ENCODE measurements around the gene EPOP. TPM values are rescaled to one million over a fixed set of nuclear protein-coding genes. Genes with fewer than 3 reads are reported as not detected.

The EPOP gene
- total and polyA plus RNA-seq, 2 of the 8 experiments (the other 6 are each of a cell fraction or from before 2014, with no cell fraction given), result 1.5 to 3.3 TPM

DNA sequence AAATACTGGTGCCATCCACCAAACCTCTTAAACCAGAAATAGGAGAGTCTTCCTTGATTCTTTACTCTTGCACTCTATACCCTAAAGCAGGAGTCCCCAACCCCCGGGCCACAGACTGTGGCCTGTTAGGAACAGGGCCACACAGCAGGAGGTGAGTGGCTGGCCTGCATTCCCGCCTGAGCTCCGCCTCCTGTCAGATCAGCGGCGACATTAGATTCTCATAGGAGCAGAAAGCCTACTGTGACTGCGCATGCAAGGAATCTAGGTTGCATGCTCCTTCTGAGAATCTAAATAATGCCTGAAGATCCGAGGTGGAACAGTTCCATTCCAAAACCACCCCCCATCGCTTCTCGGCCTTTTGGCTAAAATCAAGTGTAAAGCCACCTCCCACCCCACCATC, 38.7 kb downstream of the EPOP start:
- no peak overlapping the region for H3K18ac ChIP-seq (ENCODE audit: extremely low read depth, low read length)
- 43% methylated on average over 9 of the region's 9 CpGs; no CpG with 5 or more reads in 1 of the 2 experiments for WGBS, 2 experiments (ENCODE audit: extremely low coverage in 1 of 2, insufficient coverage in 1 of 2, insufficient read length in 1 of 2, insufficient replicate concordance in 2 of 2, low coverage in 1 of 2, low lambda C conversion rate in 2 of 2, missing lambda C conversion rate in 1 of 2)
- no peak overlapping the region for H2BK120ac ChIP-seq (replicated peaks; ENCODE audit: low read depth, low read length)
- H3K23ac ChIP-seq (ENCODE audit: insufficient read length), result no peak overlapping the region
- H3K4ac ChIP-seq (replicated peaks; ENCODE audit: insufficient read length, low read depth, low read length), result no peak overlapping the region
- no peaks in the 10 kb centered on the region for H3K9me3 ChIP-seq (ENCODE audit: insufficient read depth in 2 of 2, low read depth in 1 of 2, low read length in 1 of 2)
- H4K20me1 ChIP-seq (replicated peaks in 1 of 2; ENCODE audit: control insufficient read depth in 1 of 2, insufficient read depth in 2 of 2, low read length in 2 of 2), result no peaks in the 10 kb centered on the region
- no peaks in the 10 kb centered on the region for H3K27me3 ChIP-seq (replicated peaks in 1 of 4; ENCODE audit: control insufficient read depth in 3 of 4, extremely low read depth in 1 of 4, insufficient read depth in 3 of 4, low read length in 3 of 4)
- DNase-seq (ENCODE audit: low read depth in 1 of 2, low spot score in 2 of 2), result peak in 1 of 2 experiments; percentile 65
- no peak overlapping the region for H3K14ac ChIP-seq (ENCODE audit: insufficient read length)
- ChIA-PET CTCF (ENCODE audit: partially characterized antibody) (interaction anchor here (1.4 kb wide), 1 partner anchor 31 kb away, joined by 6 read pairs; no protein-coding TSS in a partner anchor), POLR2A (ENCODE audit: partially characterized antibody) (interaction anchor here (1.0 to 1.1 kb wide), 3 partner anchors 15 to 18 kb away, joined by 3 read pairs; no protein-coding TSS in a partner anchor)
- no peak overlapping the region for H3K9ac ChIP-seq (replicated peaks in 1 of 4; ENCODE audit: extremely low read depth in 1 of 4, low read depth in 3 of 4, low read length in 3 of 4)
- peaks cover 0 to 3% (median 2%) of the 10 kb centered on the region in 4 experiments; a peak in 3 of 7 replicates for H3K4me1 ChIP-seq (replicated peaks in 1 of 4; ENCODE audit: control insufficient read depth in 3 of 4, insufficient read depth in 4 of 4, low read length in 3 of 4)
- H3K56ac ChIP-seq (replicated peaks; ENCODE audit: insufficient read length, low read depth, low read length), result no peak overlapping the region
- no peak overlapping the region for H4K5ac ChIP-seq (ENCODE audit: insufficient read length, low read depth, low read length)
- H2BK15ac ChIP-seq (ENCODE audit: low read length), result no peak overlapping the region
- H2AK5ac ChIP-seq (ENCODE audit: low read depth, low read length), result no peak overlapping the region
- H3K79me2 ChIP-seq (ENCODE audit: control insufficient read depth in 1 of 2, insufficient read depth in 2 of 2, low read length in 2 of 2), result no peaks in the 10 kb centered on the region
- no peak overlapping the region for H2BK12ac ChIP-seq (ENCODE audit: low read depth, low read length)
- no peak overlapping the region for H2BK20ac ChIP-seq (ENCODE audit: low read length)
- H2AFZ ChIP-seq (ENCODE audit: low read length), result no peak overlapping the region
- H4K8ac ChIP-seq (ENCODE audit: extremely low read depth, insufficient read depth, low read length), result no peak overlapping the region
- no peak for FAIRE-seq
- peak overlapping the region in 1 of 2 experiments; percentile 31; a peak in 2 of 4 replicates for H3K4me2 ChIP-seq (ENCODE audit: insufficient read depth in 1 of 2, low read depth in 2 of 2, low read length in 2 of 2)
- no peak overlapping the region for H2BK5ac ChIP-seq (ENCODE audit: low read depth, low read length)
- H3K36me3 ChIP-seq (ENCODE audit: control insufficient read depth in 2 of 4, insufficient read depth in 4 of 4, low read length in 3 of 4), result no peaks in the 10 kb centered on the region
- no peak overlapping the region for H3K4me3 ChIP-seq (ENCODE audit: extremely low read depth in 1 of 4, insufficient read depth in 2 of 4, low read depth in 3 of 4, low read length in 4 of 4)
- H3K23me2 ChIP-seq (ENCODE audit: low read depth, low read length), result no peaks in the 10 kb centered on the region
- TF ChIP-seq, protein P1, sequence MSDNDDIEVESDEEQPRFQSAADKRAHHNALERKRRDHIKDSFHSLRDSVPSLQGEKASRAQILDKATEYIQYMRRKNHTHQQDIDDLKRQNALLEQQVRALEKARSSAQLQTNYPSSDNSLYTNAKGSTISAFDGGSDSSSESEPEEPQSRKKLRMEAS (IDR thresholded peaks at IDR 0.05), result 0 out of 2 replicates have a peak, but pooled peaks have one; percentile 10
- TF ChIP-seq SIN3A (conservative IDR thresholded peaks at IDR 0.05 in 1 of 2, IDR thresholded peaks at IDR 0.05 in 1 of 2; ENCODE audit: low read depth in 1 of 2, low read length in 2 of 2) (0 out of 4 replicates have a peak, but pooled peaks of 1 of the 2 experiments have one; percentile 21), SP4 (IDR thresholded peaks at IDR 0.05; ENCODE audit: low read length) (no peak), TEAD4 (IDR thresholded peaks at IDR 0.05; ENCODE audit: low read depth, low read length) (peak; percentile 68)
- TF ChIP-seq, protein P2, sequence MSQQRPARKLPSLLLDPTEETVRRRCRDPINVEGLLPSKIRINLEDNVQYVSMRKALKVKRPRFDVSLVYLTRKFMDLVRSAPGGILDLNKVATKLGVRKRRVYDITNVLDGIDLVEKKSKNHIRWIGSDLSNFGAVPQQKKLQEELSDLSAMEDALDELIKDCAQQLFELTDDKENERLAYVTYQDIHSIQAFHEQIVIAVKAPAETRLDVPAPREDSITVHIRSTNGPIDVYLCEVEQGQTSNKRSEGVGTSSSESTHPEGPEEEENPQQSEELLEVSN (IDR thresholded peaks at IDR 0.05), result peak; percentile 26; the same call in 1 of the 2 replicates
- H4K91ac ChIP-seq (replicated peaks; ENCODE audit: insufficient read length, low read length), result no peak overlapping the region
- no peak overlapping the region for H3K27ac ChIP-seq (ENCODE audit: low read depth, low read length)
- no peaks in the 10 kb centered on the region for H3K79me1 ChIP-seq (ENCODE audit: low read depth, low read length)
